Left forelimb (tissue), 1 donor: ENCODE measurements around the gene FRA10AC1.
"Not testable (repeated sequence)": the region's sequence is repeated elsewhere in the genome, so short reads cannot be mapped to it uniquely, and the experiment has no call there.

ENCODE experiments used
- DNase-seq: peaks from one replicate; pipeline ENCODE4 v3.0.0-alpha.2; 2018; ENCODE audit warnings: low spot score

FRA10AC1 gene

GRCh38 chr10:93703066-93703465 is 674 bp upstream of the FRA10AC1 start:
- DNase-seq, result no peak

DNA sequence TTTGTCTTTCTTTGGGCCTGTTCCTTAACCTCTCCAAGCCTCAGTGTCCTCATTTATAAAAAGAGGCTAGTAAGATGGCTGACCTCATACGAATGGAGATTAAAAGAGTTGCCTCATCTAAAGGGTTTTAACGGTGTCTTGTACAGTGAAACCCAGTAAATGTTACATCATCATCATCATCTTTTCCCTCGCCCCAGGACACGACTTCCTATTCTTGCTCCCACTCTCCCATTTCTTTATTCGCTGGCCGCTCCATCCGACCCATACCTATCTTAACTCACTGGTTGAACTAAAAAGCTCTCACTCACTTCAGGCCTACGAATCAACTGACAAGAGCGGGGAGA is 554 bp downstream of the FRA10AC1 start:
- DNase-seq, result no peak

DNA sequence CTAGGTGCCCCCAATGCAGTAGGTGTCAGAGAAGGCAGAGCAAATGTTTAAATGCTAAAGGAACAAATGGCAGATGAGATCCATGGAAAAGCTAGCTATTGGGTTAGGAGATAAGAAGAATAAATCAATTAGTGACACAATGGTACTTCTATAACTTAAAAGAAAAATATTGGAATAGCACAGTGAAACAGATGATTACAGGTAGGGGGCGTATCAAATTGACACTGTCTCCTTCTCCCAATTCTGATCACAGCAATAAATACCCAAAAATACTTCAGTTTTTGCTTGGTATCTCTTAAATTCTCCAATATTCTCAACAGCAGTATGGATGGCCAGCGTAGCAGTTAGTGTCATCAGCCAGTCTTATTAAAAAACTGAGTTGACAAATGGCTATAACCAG is 5.2 kb downstream of the FRA10AC1 start:
- no peak for DNase-seq

GRCh38 chr10:93696582-93696981 is 5.8 kb downstream of the FRA10AC1 start:
- not testable (repeated sequence) for DNase-seq

DNA sequence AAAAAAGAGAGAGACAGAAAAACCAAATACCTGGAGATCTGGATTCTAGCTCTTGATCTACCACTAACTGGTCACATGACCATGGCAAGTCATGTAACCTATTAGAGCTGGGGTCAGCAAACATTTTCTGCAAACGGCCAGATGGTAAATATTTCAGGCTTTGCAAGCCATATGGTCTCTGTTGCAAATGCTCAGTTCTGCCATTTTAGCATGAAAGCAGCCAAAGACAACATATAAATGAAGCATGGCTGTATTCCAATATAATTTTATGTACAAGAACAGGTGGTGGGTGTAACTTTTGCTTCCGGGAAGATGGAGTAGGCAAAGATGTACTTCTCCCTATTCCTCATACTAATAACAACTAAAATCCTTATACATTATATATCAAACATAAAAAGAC is 6.7 kb downstream of the FRA10AC1 start:
- DNase-seq, result no peak

- DNase-seq, result no peak
Measured at GRCh38 chr10:93687737-93688136, 14.7 kb downstream of the FRA10AC1 start.

- DNase-seq, result no peak
Measured at GRCh38 chr10:93680412-93681047, 21.9 kb downstream of the FRA10AC1 start.

- no peak for DNase-seq
Measured at GRCh38 chr10:93678805-93679587, 23.4 kb downstream of the FRA10AC1 start.

- DNase-seq, result no peak
Measured at GRCh38 chr10:93678386-93678785, 24.0 kb downstream of the FRA10AC1 start.

DNA sequence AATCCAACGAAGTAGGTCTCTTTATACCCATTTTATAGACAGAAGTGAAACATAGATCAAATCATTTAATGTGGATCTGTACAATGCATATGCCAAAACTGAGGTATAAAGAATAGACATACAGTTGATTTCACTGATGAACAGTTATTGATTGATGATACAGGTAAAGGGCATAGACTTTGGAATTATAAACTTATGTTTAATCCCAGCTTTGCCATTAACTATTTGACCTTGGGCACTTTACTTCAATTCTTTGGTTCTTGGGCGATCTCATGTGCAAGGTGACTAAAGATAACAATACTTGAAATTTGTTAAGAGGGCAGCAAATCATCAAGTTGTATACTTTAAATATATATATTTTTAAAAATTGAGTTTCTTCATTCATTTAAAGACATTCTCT is 28.6 kb downstream of the FRA10AC1 start:
- DNase-seq, result no peak

DNA sequence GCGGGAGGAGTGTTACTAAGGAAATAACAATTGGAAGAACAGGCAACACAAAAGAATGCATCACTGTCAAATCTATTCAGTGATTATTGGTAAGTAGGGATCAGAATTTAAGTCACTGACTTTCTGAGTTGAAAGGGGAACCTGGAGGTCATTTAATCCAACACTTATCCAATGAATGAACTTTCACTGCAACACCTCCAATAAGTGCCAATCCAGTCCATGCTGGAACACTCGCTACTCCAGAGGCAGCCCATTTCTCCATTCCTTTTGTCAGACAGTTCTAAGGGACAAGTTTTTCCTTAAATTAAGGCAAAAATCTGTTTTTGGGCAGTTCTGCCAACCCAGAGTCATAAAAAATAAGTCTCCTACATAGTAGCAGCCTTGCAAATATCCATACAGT is 29.5 kb downstream of the FRA10AC1 start:
- no peak for DNase-seq

DNA sequence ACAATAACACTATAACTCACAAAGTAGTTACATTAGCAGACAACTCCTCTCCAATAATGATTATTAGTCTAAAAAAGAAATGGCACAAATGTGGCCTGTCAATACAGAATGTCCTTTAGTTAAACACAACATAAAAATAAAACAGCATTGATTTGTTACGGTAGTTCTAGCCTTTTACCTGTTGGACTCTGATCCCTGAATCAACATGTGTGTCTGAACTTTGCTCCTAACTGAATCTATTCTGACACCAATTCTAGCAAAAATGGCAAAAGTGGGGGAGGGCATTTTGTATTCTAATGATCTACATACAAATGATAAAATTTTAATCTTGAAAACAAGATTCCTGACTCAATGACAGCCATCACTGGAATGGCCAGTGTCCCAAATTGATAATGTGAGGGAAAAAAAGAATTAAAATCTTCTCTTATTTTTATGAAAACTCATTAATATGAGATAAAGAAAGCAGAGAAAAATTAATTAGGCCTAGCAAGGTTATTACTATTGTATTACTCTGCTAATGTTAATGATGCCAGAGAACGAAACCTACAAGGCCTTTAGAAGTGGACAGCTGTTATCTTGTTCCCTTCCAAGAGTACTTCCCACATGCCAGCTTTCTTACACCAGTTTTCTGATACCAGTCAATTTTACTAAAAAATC is 30.2 kb downstream of the FRA10AC1 start:
- no peak for DNase-seq

GRCh38 chr10:93671042-93671441 is 31.4 kb downstream of the FRA10AC1 start:
- DNase-seq, result no peak

DNA sequence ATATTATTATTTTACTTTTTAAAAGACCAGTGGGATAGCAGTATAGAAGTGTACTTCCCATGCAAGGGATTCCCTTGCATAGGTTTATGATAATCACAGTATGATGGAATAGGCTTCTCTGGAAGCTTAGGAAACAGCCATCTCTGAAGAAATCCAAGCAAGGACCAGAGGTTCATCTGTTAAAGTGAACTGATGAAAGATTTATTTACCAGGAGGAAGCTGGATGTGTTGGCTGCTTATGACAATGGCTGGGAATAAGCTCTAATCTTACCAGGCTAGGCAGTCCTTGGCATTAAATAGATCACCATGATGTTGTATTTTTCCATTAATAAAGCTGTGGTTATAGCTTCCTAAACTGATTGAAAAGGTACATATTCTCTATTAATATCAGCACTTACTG is 32.0 kb downstream of the FRA10AC1 start:
- no peak for DNase-seq

GRCh38 chr10:93667795-93668194 is 34.6 kb downstream of the FRA10AC1 start:
- DNase-seq, result no peak

DNA sequence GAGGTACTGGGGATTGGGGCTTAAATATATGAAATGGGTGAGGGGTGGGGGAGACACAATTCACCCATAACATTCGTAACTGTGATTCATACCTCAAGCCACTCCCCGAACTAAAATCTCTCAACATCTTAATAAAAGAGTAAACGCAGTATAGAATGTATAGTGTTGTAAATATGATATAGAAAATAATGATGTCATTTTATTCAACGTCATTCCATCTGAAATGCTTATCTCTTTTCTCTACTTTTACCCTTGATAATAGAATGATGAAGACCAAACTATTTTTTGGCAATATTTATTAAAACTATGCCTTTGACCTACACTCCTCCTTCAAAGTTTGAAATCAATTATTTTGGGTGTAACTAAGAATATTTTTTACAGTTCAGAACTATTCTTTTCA is 36.4 kb downstream of the FRA10AC1 start:
- DNase-seq, result no peak

- DNase-seq, result no peak
Measured at GRCh38 chr10:93657757-93658156, 44.6 kb downstream of the FRA10AC1 start.

- DNase-seq, result no peak
Measured at GRCh38 chr10:93656155-93656554, 46.2 kb downstream of the FRA10AC1 start.

GRCh38 chr10:93654201-93654600 is 48.2 kb downstream of the FRA10AC1 start:
- DNase-seq, result no peak

- no peak for DNase-seq
Measured at GRCh38 chr10:93652857-93653256, 49.5 kb downstream of the FRA10AC1 start.

DNA sequence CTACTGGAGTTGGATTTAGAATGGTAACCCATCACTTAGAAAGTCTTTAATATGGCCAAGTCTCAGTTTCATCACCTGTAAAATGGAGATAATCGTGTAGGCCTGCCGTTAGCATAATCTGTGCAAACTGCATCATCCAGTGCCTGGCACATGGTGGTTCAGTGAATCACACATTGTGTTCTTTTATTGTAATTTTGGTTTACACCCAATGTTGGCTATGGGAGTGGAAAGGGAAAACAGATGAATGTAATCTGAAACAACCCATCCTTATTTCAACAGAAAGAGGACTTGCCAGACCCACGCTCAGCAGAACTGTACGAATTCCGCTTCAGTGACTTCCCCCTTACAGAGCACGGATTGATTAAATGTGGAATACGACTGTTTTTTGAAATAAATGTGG is 62.6 kb downstream of the FRA10AC1 start:
- DNase-seq, result no peak

- no peak for DNase-seq
Measured at GRCh38 chr10:93630625-93631557, 71.5 kb downstream of the FRA10AC1 start.
